Kidney epithelial cell (primary cell): ENCODE measurements around the gene ABHD2. TPM values are rescaled to one million over a fixed set of nuclear protein-coding genes. Genes with fewer than 3 reads are reported as not detected.

Experiments used
- DNase-seq: peaks from one replicate; pipeline ENCODE4 v3.0.0-alpha.2; 2010; ENCODE audit warnings: low read depth
- H3K27me3 ChIP-seq: 2 replicates; pipeline ENCODE4 v1.6.0; 2011; ENCODE audit warnings: low read length; ENCODE audit not compliant: control insufficient read depth, insufficient read depth
- H3K36me3 ChIP-seq: 2 replicates; pipeline ENCODE4 v1.5.1; 2011; ENCODE audit warnings: low read length; ENCODE audit not compliant: control insufficient read depth, insufficient read depth
- H3K4me3 ChIP-seq: 2 replicates; pipeline ENCODE4 v1.5.1; 2011; ENCODE audit warnings: low read depth, mild to moderate bottlenecking, control low read depth, low read length
- CTCF ChIP-seq: IDR thresholded peaks from 2 replicates; pipeline ENCODE4 v1.5.1; 2011; ENCODE audit warnings: mild to moderate bottlenecking, moderate library complexity, low read length, control low read depth, inconsistent platforms; ENCODE audit not compliant: insufficient read depth, poor library complexity, severe bottlenecking
- total RNA-seq: library from RNA; depleted of rRNA; stranded (reverse); fragments of >200 nt; gene quantifications from 2 replicates; pipeline ENCODE4 v1.2.3, GENCODE V29; 2015

Gene ABHD2
- total RNA-seq, 1 donor from 2014 or later: 39.7 TPM

- DNase-seq: no peak
- no peak for TF ChIP-seq CTCF
- Histone ChIP-seq H3K27me3 (peaks cover 2% of the 10 kb centered on the region), H3K36me3 (no peaks in the 10 kb centered on the region), H3K4me3 (no peak overlapping the region)
These were observed 128.8 kb downstream of the ABHD2 start for GRCh38 chr15:89217031-89217430.

GRCh38 chr15:89217686-89218376, 129.6 kb downstream of the ABHD2 start:
- no peak for DNase-seq
- Histone ChIP-seq H3K4me3 (no peak overlapping the region), H3K36me3 (no peaks in the 10 kb centered on the region), H3K27me3 (peaks cover 2% of the 10 kb centered on the region)
- no peak for TF ChIP-seq CTCF

GRCh38 chr15:89218531-89218930, 130.3 kb downstream of the ABHD2 start:
- no peak overlapping the region for H3K4me3 ChIP-seq
- TF ChIP-seq CTCF: no peak
- no peaks in the 10 kb centered on the region for H3K36me3 ChIP-seq
- no peak for DNase-seq
- peaks cover 2% of the 10 kb centered on the region for H3K27me3 ChIP-seq

GRCh38 chr15:89221543-89221942, 133.3 kb downstream of the ABHD2 start, which contains the start of gene RLBP1:
Gene RLBP1 (minus strand): TSS chr15:89221579. CDS start chr15:89218975, 2,604 bp downstream.
- no peak within 1 kb of the TSS for H3K4me3 ChIP-seq
- no peak for TF ChIP-seq CTCF
- peaks cover 2% of the 10 kb centered on the region for H3K27me3 ChIP-seq
- H3K36me3 ChIP-seq: no peaks in the 10 kb centered on the region
- no peak for DNase-seq

- DNase-seq: no peak
- no peaks in the 10 kb centered on the region for H3K27me3 ChIP-seq
- no peak for TF ChIP-seq CTCF
- H3K4me3 ChIP-seq: no peak overlapping the region
- H3K36me3 ChIP-seq: no peaks in the 10 kb centered on the region
These were observed 137.3 kb downstream of the ABHD2 start for GRCh38 chr15:89225588-89225987.
